ENCODE results near the gene ERLIN1. TPM values are rescaled to one million over a fixed set of nuclear protein-coding genes. Genes with fewer than 3 reads are reported as not detected.
A peak's percentile ranks its signal among the peaks of the same experiment; 100 is the strongest.

The ERLIN1 gene
- total RNA-seq, 4 donors from 2014 or later = 5.9 to 20.5 (median 12.4) TPM

DNA sequence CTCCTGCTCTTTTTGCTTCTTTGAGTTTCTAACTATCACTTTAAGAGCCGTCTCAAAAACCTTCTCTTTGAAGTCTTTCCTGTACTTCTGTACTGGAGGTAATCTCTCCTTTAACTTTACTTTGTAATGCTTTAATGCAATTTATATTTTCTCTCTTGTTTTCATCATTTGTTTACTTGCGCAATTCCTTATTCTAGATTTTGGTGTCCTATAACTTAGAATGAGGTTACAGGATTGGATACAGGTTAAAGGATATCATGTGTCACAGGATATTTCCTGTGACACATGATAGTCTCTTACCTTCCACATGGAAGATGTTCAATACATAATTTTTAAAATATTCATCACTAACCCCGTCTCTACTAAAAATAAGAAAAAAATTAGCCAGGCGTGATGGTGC is 61.7 kb downstream of the ERLIN1 start:
- no peak overlapping the region for H3K27ac ChIP-seq
- no peak for TF ChIP-seq EP300 (IDR thresholded peaks at IDR 0.05)
- TF ChIP-seq, protein P1, sequence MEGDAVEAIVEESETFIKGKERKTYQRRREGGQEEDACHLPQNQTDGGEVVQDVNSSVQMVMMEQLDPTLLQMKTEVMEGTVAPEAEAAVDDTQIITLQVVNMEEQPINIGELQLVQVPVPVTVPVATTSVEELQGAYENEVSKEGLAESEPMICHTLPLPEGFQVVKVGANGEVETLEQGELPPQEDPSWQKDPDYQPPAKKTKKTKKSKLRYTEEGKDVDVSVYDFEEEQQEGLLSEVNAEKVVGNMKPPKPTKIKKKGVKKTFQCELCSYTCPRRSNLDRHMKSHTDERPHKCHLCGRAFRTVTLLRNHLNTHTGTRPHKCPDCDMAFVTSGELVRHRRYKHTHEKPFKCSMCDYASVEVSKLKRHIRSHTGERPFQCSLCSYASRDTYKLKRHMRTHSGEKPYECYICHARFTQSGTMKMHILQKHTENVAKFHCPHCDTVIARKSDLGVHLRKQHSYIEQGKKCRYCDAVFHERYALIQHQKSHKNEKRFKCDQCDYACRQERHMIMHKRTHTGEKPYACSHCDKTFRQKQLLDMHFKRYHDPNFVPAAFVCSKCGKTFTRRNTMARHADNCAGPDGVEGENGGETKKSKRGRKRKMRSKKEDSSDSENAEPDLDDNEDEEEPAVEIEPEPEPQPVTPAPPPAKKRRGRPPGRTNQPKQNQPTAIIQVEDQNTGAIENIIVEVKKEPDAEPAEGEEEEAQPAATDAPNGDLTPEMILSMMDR (IDR thresholded peaks at IDR 0.05) = no peak
- no peak for TF ChIP-seq POLR2AphosphoS5 (IDR thresholded peaks at IDR 0.05)
- no peak for TF ChIP-seq POLR2A (IDR thresholded peaks at IDR 0.05)
- no peaks in the 10 kb centered on the region for H3K4me1 ChIP-seq
- H3K36me3 ChIP-seq = no peaks in the 10 kb centered on the region
- 49 to 80% methylated on average over 2 to 4 of the region's 4 CpGs for WGBS, 2 donors (ENCODE audit: low coverage in 1 of 2)
- H3K9me3 ChIP-seq = no peaks in the 10 kb centered on the region
- H3K4me3 ChIP-seq = no peak overlapping the region
- peaks cover 7% of the 10 kb centered on the region for H3K27me3 ChIP-seq
- no peak for ATAC-seq

DNA sequence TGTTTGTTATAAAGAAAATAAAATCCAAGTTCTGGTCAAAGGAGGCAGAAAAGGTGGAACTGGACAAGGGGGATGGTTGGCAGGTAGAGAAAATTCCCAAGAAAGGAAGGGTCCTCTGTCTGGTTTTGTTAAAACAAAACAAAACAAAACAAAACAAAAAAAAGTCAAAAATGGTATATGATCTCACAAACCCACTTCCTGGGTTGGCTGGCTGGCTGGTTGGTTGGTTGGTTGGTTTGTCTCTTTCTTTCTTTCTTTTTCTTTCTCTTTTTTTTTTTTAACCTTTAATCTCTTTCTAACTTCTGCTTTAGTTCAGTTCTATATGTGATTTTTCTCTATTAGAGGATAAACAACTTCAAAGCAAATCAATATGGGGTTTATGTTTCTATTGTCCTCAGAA is 63.0 kb downstream of the ERLIN1 start:
- no peak overlapping the region for H3K27ac ChIP-seq
- TF ChIP-seq POLR2AphosphoS5 (IDR thresholded peaks at IDR 0.05) (no peak), POLR2A (IDR thresholded peaks at IDR 0.05) (no peak), EP300 (IDR thresholded peaks at IDR 0.05) (no peak)
- TF ChIP-seq, protein P1 (IDR thresholded peaks at IDR 0.05) = no peak
- no peak overlapping the region for H3K4me3 ChIP-seq
- ATAC-seq = no peak
- peaks cover 18% of the 10 kb centered on the region for H3K27me3 ChIP-seq
- H3K4me1 ChIP-seq = no peaks in the 10 kb centered on the region
- no peaks in the 10 kb centered on the region for H3K36me3 ChIP-seq
- no peaks in the 10 kb centered on the region for H3K9me3 ChIP-seq

DNA sequence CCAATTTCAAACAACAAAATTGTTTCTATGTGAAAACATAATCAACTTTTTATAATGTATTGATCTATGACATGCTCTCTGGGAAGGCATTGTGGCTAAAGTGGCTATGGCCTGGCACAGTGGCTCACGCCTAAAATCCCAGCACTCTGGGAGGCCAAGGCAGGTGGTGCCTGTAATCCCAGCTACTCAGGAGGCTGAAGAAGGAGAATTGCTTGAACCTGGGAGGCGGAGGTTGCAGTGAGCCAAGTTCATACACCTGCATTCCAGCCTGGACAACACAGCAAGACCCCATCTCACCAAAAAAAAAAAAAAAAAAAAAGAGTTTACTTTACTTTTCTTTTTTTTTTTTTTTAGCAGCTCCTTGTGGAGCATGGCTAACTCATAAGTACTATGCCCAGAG is 65.3 kb downstream of the ERLIN1 start:
- H3K27ac ChIP-seq = no peak overlapping the region
- WGBS, 2 donors (ENCODE audit: low coverage in 1 of 2) = 86 to 89% methylated on average over 2 of the region's 2 CpGs
- no peak overlapping the region for H3K4me3 ChIP-seq
- H3K4me1 ChIP-seq = no peaks in the 10 kb centered on the region
- no peaks in the 10 kb centered on the region for H3K9me3 ChIP-seq
- no peaks in the 10 kb centered on the region for H3K36me3 ChIP-seq
- peaks cover 40% of the 10 kb centered on the region for H3K27me3 ChIP-seq
- no peak for ATAC-seq
- TF ChIP-seq POLR2A (IDR thresholded peaks at IDR 0.05) (no peak), POLR2AphosphoS5 (IDR thresholded peaks at IDR 0.05) (no peak), EP300 (IDR thresholded peaks at IDR 0.05) (no peak)
- TF ChIP-seq, protein P1 (IDR thresholded peaks at IDR 0.05) = no peak

DNA sequence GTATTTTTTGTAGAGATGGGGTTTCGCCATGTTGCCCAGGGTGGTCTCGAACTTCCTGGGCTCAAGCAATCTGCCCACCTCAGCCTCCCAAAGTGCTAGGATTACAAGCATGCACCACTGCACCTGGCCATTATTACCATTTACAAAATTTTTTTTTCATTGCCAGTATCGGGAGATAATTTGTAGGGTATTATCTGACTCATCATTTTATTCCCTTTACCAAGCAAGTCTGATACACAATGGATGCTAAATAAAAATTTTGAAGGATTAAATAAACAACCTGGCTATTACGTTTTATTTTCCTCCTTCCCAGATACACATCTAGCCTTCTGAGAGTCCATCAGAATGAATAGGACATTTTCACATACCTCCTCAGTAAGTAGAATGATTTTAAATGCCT is 66.1 kb downstream of the ERLIN1 start:
- Histone ChIP-seq H3K9me3 (no peaks in the 10 kb centered on the region), H3K27ac (no peak overlapping the region), H3K36me3 (no peaks in the 10 kb centered on the region), H3K4me1 (peaks cover 0 to 4% (median 0%) of the 10 kb centered on the region in 3 donors), H3K4me3 (no peak overlapping the region), H3K27me3 (peaks cover 49% of the 10 kb centered on the region)
- ATAC-seq = no peak
- TF ChIP-seq POLR2A (IDR thresholded peaks at IDR 0.05) (no peak), EP300 (IDR thresholded peaks at IDR 0.05) (no peak), POLR2AphosphoS5 (IDR thresholded peaks at IDR 0.05) (no peak)
- TF ChIP-seq, protein P1 (IDR thresholded peaks at IDR 0.05) = no peak
- WGBS, 2 donors (ENCODE audit: low coverage in 1 of 2) = 33 to 86% methylated on average over 1 to 4 of the region's 4 CpGs

DNA sequence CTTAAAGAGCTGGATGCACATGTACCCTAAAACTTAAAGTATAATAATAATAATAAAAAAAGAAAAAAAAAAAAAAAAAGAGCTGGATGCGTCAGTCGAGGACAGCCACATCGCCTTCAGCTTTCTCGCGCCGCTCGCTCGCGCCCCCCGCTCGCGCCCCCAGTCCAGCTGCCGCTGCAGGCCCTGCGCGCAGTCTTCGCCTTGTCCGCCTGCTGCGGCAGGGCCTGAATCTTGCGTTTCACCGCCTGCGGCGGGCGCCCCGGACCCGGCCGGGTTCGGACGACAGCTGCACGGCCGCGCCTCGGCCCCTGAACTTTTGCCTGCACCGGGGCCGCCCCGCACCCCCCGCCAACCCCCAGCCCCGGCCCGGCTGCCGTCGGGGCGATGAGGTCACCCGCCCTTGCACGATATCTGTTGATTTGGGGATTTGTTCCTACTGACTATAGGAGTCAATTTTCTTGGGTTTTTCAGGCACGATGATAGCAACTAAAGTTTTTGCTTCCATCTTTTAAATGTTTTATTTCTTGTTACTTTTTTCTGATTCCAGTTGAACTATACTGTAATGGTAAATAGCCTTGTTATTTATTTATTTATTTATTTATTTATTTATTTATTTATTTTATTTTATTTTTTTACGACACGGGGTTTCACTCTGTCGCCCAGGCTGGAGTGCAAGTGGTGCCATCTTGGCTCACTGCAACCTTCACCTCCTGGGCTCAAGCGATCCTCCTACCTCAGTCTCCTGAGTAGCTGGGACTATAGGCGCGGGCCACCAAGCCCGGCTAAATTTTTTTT is 70.7 kb downstream of the ERLIN1 start:
- ATAC-seq = no peak
- peaks cover 47% of the 10 kb centered on the region for H3K27me3 ChIP-seq
- TF ChIP-seq POLR2AphosphoS5 (IDR thresholded peaks at IDR 0.05) (no peak), EP300 (IDR thresholded peaks at IDR 0.05) (no peak), POLR2A (IDR thresholded peaks at IDR 0.05) (no peak)
- TF ChIP-seq, protein P1 (IDR thresholded peaks at IDR 0.05) = no peak

More for the DNA sequence above, 70.7 kb downstream of the ERLIN1 start:
- WGBS, 2 donors (ENCODE audit: low coverage in 1 of 2) = 35 to 83% methylated on average over 7 to 24 of the region's 51 CpGs
- peak overlapping the region in 1 of 2 donors; percentile 27 for H3K4me3 ChIP-seq
- peaks cover 0 to 4% (median 0%) of the 10 kb centered on the region in 3 donors for H3K4me1 ChIP-seq
- H3K9me3 ChIP-seq = no peaks in the 10 kb centered on the region
- H3K27ac ChIP-seq = no peak overlapping the region
- no peaks in the 10 kb centered on the region for H3K36me3 ChIP-seq

Measured in gastroesophageal sphincter (tissue), 4 donors.